C4-2B (cell line): Measurements from ENCODE around the gene SRSF3.

Experiments used
- ZFX ChIP-seq: fragments of 450-650 bp; IDR thresholded peaks from 2 replicates; pipeline ENCODE4 v1.6.1; 2017
- TF ChIP-seq, protein P1 (sequence below): fragments of 450-650 bp; conservative IDR thresholded peaks from 2 replicates; pipeline ENCODE4 v1.5.1; 2017; ENCODE audit warnings: mild to moderate bottlenecking

DNA sequence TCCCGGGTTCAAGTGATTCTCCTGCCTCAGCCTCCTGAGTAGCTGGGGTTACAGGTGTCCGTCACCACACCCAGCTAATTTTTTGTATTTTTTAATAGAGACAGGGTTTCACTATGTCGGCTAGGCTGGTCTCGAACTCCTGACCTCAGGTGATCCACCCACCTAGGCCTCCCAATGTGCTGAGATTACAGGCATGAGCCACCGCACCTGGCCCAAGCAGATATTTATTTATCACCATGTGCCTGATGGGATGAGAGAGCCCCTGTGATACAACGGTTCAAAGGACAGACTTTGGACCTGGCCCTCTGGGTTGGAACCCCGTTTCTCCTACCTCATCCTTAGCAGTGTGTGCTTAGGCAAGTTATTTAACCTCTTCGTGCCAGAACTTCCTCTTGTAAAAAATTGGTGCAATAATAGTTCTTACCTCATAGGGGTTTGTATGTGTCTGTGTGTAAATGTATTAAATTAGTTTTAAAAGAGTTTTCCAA, 27.7 kb upstream of the SRSF3 start:
- TF ChIP-seq, protein P1, sequence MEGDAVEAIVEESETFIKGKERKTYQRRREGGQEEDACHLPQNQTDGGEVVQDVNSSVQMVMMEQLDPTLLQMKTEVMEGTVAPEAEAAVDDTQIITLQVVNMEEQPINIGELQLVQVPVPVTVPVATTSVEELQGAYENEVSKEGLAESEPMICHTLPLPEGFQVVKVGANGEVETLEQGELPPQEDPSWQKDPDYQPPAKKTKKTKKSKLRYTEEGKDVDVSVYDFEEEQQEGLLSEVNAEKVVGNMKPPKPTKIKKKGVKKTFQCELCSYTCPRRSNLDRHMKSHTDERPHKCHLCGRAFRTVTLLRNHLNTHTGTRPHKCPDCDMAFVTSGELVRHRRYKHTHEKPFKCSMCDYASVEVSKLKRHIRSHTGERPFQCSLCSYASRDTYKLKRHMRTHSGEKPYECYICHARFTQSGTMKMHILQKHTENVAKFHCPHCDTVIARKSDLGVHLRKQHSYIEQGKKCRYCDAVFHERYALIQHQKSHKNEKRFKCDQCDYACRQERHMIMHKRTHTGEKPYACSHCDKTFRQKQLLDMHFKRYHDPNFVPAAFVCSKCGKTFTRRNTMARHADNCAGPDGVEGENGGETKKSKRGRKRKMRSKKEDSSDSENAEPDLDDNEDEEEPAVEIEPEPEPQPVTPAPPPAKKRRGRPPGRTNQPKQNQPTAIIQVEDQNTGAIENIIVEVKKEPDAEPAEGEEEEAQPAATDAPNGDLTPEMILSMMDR, result no peak
- TF ChIP-seq ZFX, result no peak
